PFSK-1 (cell line): ENCODE data around the gene DPF1.

Experiments used
- FOXP2 ChIP-seq: optimal IDR thresholded peaks from 2 replicates; pipeline ENCODE3; 2011; ENCODE audit warnings: borderline replicate concordance, control low read depth, inconsistent platforms; ENCODE audit not compliant: insufficient read depth; ENCODE audit errors: extremely low read length, extremely low read depth
- POLR2AphosphoS5 ChIP-seq: IDR thresholded peaks from 2 replicates; pipeline ENCODE4 v1.6.1; 2012; ENCODE audit warnings: low read depth, mild to moderate bottlenecking, control low read depth, low read length, moderate library complexity
- REST ChIP-seq, 2 experiments: IDR thresholded peaks; 2 replicates each; pipeline versions ENCODE4 v1.6.1 to v1.8.0; 2011 to 2012; ENCODE audit warnings: low read depth in 2 of 2, low read length in 2 of 2, control low read depth in 1 of 2, inconsistent platforms in 1 of 2, mild to moderate bottlenecking in 1 of 2, moderate library complexity in 1 of 2; ENCODE audit not compliant: insufficient read depth in 1 of 2
- SIN3A ChIP-seq: IDR thresholded peaks from 2 replicates; pipeline ENCODE4 v1.6.1; 2012; ENCODE audit warnings: mild to moderate bottlenecking, low read length, moderate library complexity, borderline replicate concordance; ENCODE audit not compliant: insufficient read depth
- TAF1 ChIP-seq: IDR thresholded peaks from 2 replicates; pipeline ENCODE4 v1.6.1; 2012; ENCODE audit warnings: low read length, control low read depth, borderline replicate concordance; ENCODE audit not compliant: insufficient read depth

- no peak for TF ChIP-seq TAF1
- TF ChIP-seq POLR2AphosphoS5: no peak
- no peak for TF ChIP-seq SIN3A
- no peak for TF ChIP-seq FOXP2
- no peak for TF ChIP-seq REST (IDR thresholded peaks at IDR 0.05; ENCODE audit: insufficient read depth in 1 of 2, low read depth in 2 of 2, low read length in 2 of 2)
Measured at GRCh38 chr19:38262585-38263268, 38.7 kb upstream of the DPF1 start.
